HG02943 (cell line): Measurements from ENCODE around the gene ZNF521.
A peak's percentile ranks its signal among the peaks of the same experiment; 100 is the strongest.

Source experiments
- ATAC-seq: cut with Tn5 transposase; IDR thresholded peaks from one replicate; pipeline ENCODE4 v1.9.1; 2021; ENCODE audit warnings: mild to moderate bottlenecking, low read depth, moderate library complexity; ENCODE audit not compliant: unreplicated experiment

Gene ZNF521

DNA sequence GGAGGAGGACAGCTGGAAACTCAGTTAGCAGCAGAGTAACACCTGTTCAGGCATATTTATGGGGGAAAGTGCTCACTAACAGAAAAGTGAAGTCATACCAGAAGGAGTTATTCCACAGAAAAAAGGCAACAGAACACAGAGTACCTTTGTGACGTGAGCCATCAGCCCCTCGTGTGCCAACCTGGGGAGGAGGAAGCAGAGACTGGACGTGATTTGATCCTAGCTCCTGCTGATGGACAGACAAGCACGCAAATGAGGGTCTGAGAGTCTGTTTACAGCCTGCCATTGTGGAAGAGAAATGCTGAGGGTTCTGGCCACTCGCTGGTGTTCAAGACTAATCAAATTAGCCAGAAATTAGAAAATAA, 120.7 kb downstream of the ZNF521 start:
- no peak for ATAC-seq

GRCh38 chr18:25230658-25231326, 121.2 kb downstream of the ZNF521 start:
- no peak for ATAC-seq

GRCh38 chr18:25229920-25230319, 122.0 kb downstream of the ZNF521 start:
- ATAC-seq: no peak

DNA sequence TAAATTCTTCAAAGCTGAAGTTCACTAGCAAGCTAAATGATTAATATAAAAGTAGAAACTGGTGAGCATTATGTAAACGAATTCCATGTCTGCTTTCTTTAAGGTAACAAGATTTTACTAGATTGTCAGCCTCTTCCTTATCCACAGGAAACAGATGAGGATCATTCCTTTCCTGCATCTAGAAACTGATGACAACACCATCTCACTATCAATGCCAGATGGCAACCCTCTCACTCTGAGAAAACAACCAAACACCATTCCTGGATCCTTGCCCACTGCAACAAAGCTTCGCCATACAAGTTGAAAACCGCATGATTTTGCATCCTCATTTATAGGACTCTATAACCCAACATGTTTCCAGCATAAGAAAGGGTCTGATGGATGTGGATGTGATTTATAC, 122.9 kb downstream of the ZNF521 start:
- ATAC-seq: no peak

DNA sequence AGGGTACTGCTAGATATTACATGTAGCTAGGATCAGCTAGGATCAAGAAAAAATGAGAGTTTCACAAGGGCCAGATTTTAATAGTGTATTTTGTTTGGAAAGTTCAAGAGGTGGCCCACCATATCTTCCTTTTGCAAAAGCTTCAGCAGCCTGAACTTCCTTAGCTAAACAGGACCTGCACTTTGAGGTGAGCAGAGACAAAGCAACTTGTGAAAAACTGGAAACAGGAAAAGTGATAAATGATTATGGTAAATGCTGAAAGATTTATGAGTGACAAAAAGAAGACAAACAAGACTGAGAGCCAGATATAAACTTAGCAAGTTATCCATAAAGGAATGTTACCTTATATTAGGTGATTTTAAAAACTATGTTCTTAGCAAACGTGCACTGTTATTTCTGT, 123.6 kb downstream of the ZNF521 start:
- no peak for ATAC-seq

DNA sequence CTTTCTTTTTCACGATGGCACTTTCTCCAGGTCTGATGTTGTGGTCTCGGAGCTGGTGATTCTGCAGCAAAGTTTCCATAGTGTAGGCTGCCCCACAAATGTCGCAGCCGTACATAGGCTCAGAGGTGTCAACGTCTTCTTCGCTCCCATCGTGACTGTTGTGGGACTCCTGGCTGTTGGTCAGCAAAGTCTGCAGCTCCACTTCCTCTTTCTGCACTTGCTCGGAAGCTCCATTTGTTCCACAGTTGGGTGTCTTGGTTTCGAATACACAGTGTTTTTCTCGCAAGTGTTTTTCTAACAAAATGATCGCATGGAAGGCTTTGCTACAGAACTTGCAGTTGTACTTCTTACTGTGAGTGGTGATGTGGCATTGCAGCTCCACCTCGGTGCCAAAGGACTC, 126.8 kb downstream of the ZNF521 start:
- ATAC-seq: no peak

DNA sequence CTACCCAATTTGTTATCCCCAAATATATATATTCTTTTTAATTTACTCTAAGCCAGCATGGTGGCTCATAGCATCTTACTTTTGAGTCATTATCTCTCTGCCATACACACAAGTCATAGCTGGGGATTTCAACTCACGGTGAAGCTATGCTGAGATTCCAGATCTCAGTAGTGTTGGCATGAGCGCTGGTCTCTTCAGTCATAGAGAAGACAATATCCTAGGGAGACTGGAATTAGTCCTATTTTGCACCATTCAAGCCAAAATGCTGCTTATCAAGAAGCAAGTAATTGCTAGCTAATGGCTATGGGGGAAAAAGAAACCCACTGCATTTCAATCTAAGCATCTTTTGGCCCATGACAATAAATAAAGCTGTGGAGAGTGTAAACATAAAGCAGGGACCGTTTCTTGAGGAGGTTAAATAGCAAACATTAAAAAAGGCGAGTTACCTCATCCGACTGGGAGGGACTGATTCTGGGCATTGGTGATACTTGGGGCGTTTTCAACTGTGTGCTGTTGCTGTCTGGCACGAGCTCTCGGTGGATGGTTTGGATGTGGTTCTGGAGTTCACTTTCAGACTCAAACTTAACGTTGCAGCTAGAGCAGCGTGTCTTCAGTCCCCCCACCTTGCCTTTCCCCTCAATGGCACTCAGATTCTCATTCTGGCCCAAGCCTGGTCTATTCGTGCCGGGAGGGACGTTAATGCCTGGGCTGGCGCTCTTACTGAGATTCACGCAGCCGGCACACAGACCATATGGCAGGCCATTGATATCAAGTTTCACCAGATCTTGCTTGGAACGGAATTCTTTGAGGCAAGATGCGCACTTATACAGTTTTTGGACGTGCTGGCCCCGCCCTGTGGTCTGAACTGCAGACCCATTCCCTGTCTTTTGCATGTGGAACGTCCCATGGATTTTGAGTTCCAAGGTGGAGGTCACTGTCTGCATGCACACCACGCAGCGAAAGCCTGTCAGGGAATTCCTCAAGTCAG, 127.8 kb downstream of the ZNF521 start:
- ATAC-seq: no peak

- ATAC-seq: no peak
These were observed 128.8 kb downstream of the ZNF521 start for GRCh38 chr18:25223211-25223610.

GRCh38 chr18:25222648-25223047, 129.3 kb downstream of the ZNF521 start:
- ATAC-seq: no peak

DNA sequence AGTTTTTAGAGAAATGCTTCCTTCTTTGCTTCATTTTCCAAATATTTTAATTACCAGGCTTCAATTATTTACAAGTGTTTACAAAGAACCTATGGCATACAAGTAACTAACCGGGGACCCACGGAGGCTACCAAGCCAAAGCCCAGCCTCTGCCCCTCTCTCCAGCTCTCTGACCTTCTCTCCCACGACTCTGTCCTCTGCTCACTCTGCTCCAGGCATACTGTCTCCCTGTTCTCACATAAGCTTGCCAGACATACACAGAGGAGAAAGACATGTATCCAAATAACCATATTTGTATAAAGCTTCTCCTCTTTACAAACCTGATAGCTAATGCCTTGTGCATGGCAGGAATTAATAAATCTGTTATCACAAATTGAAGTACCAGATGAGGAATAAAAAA, 141.3 kb downstream of the ZNF521 start:
- ATAC-seq: no peak

- ATAC-seq: no peak
These were observed 159.9 kb downstream of the ZNF521 start for GRCh38 chr18:25192065-25192464.

DNA sequence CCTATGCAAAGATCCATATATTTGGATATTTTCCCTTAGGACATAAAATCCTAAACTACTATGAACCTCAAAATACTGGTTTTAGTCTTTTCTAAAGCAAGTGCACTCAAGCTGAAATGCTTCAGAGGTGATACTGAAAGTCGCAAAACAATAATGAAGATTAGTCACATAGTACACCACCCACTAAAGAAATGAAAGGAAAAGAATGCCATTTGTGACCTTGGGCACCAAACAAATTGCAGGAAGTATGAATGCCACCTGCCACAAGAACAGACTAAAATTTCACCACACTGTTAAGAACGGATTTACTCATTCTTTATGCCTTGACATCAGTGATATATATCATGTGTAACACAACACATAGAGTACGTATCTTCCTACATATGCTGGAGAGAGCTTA, 161.5 kb downstream of the ZNF521 start:
- ATAC-seq: peak; percentile 81

DNA sequence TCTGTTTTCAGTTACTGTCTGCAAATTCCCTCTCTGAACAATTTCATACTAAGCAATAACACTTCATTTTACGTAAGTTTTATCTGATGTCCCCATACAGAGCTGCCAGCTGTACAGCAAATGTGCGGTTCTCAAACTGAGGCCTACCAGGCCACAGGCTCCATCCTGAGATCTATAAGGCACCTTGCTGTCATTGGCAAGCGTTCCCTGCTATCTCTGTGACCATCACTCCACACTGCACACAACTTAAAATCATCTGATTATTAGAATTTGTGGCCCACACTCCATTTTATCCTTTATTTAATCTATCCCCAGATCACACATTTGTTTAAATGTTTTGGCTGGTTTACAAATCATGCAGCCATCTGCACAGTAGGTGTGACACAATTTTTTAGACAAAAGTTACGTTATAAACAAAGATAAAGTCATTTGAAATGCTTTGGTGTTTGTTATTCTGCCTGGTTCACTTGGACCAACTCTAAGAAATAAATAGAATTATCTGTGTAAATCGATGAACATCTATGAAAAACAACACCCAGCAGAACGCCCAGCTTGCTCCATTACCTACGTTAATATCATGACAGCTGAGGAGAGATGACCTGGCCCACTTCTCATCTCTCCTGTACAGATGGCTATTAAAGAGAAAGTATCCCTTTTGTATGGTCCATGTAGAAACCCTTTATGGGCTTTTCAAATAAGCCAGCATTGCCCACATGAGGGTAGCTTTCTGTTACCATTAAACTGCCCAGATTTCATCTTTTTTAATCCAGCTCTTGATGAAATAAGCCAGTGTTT, 162.4 kb downstream of the ZNF521 start:
- no peak for ATAC-seq

- ATAC-seq: no peak
These were observed 164.3 kb downstream of the ZNF521 start for GRCh38 chr18:25187521-25188192.

DNA sequence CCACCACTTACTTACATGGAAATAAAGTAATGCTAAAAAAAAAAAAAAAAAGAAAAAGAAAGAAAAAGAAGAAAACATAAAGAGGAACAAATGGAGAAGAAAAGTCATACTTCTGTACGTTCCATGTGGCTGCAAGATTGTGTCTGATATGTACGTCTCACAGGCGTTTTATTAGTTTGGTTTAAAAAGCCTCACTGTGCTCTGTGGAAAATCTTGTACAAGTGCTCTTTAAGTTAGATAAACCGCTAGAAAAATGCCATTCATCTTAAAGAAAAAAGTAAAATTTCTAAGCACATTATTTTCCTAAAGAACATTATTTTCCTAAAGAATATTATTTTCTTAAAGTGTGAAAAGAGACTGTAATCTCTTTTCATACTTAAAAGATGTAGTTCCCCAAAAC, 165.1 kb downstream of the ZNF521 start:
- no peak for ATAC-seq

- no peak for ATAC-seq
These were observed 170.0 kb downstream of the ZNF521 start for GRCh38 chr18:25181993-25182392.

GRCh38 chr18:25181581-25181980, 170.4 kb downstream of the ZNF521 start:
- ATAC-seq: no peak

GRCh38 chr18:25180973-25181548, 170.9 kb downstream of the ZNF521 start:
- no peak for ATAC-seq

DNA sequence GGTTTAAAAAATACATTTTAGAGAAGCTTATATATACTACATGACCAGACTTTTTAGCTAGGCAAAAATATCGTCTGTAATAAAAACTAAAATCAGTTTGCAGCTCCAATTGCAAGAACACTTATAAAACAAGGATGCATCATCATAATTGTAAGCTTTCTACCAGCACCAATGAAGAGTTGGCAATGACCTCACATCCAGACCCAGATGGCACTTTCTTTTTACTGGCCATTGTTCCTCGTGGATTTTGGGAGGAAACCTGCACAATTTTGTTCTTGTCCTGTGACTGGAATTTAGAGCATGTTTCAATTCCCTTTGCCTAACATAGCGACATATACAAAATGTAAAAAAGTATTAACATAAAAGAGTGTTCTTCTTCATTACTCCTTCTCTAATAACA, 174.3 kb downstream of the ZNF521 start:
- no peak for ATAC-seq

DNA sequence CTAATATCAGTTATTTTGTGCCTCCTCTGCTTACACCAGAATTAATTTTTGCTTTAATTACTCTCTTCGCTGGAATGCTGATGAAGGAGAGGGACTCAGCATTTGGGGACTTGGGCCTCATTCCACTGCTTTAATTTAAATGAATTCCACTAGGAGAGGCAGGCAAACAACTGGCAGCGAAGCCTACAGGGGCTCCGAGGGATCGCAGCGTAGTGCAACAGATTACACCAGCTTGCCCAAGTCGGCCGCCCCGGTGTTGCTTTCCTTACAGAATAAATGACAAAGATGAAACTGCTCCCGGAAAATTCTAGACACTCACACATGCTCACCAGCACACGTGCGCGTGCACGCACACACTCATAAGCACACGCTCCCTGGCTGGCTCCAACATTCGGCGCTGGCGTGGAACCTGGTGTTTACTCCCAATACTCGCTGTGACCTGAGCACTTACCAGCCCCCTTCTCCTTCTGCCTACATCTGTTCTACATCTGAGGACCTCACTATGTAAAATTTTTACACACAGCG, 175.4 kb downstream of the ZNF521 start:
- no peak for ATAC-seq
